Adrenal gland (tissue), 5 donors: ENCODE measurements around the gene ALAS2.

Source experiments
- CTCF ChIP-seq, 6 experiments: fragments of 450-650 bp in 4 of 6; fragments of 200-600 bp in 2 of 6; sonication (generic) in 1 of 6; IDR thresholded peaks; 1 replicate in 5 of 6; 2 replicates in 1 of 6; pipeline versions ENCODE4 v1.5.1 to v1.8.0; 2016 to 2021; ENCODE audit warnings: antibody characterized with exemption in 6 of 6, mild to moderate bottlenecking in 2 of 6, moderate library complexity in 1 of 6
- POLR2A ChIP-seq, 2 donors: fragments of 450-650 bp; IDR thresholded peaks; one replicate each; pipeline ENCODE4 v1.6.1; 2017; ENCODE audit warnings: antibody characterized with exemption in 2 of 2, mild to moderate bottlenecking in 2 of 2, moderate library complexity in 1 of 2
- donor health status: DM: no; HTN: no; CAD: no.

GRCh38 chrX:55006827-55007621 lies 23.8 kb downstream of the ALAS2 start:
- TF ChIP-seq POLR2A (IDR thresholded peaks at IDR 0.05) (no peak), CTCF (IDR thresholded peaks at IDR 0.05) (no peak)
